GM18951 (cell line): Measurements from ENCODE around the gene GPALPP1.
A peak's percentile ranks its signal among the peaks of the same experiment; 100 is the strongest.
"Not testable (repeated sequence)": the region's sequence is repeated elsewhere in the genome, so short reads cannot be mapped to it uniquely, and the experiment has no call there.

ENCODE experiments used
- POLR2A ChIP-seq: IDR thresholded peaks from 4 replicates; pipeline ENCODE4 v1.6.1; 2011; ENCODE audit warnings: mild to moderate bottlenecking; ENCODE audit not compliant: insufficient read length, insufficient read depth; ENCODE audit errors: extremely low read depth
- in situ Hi-C: fragments of 300-500 bp; cut with MboI; formaldehyde crosslinking; loops from one replicate; pipeline ENCODE4 v1.12.0; 2022; ENCODE audit warnings: low sequenced_read_pairs, mixed read lengths, inconsistent platforms; ENCODE audit not compliant: unreplicated experiment

GPALPP1 gene, protein sequence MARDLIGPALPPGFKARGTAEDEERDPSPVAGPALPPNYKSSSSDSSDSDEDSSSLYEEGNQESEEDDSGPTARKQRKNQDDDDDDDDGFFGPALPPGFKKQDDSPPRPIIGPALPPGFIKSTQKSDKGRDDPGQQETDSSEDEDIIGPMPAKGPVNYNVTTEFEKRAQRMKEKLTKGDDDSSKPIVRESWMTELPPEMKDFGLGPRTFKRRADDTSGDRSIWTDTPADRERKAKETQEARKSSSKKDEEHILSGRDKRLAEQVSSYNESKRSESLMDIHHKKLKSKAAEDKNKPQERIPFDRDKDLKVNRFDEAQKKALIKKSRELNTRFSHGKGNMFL

DNA sequence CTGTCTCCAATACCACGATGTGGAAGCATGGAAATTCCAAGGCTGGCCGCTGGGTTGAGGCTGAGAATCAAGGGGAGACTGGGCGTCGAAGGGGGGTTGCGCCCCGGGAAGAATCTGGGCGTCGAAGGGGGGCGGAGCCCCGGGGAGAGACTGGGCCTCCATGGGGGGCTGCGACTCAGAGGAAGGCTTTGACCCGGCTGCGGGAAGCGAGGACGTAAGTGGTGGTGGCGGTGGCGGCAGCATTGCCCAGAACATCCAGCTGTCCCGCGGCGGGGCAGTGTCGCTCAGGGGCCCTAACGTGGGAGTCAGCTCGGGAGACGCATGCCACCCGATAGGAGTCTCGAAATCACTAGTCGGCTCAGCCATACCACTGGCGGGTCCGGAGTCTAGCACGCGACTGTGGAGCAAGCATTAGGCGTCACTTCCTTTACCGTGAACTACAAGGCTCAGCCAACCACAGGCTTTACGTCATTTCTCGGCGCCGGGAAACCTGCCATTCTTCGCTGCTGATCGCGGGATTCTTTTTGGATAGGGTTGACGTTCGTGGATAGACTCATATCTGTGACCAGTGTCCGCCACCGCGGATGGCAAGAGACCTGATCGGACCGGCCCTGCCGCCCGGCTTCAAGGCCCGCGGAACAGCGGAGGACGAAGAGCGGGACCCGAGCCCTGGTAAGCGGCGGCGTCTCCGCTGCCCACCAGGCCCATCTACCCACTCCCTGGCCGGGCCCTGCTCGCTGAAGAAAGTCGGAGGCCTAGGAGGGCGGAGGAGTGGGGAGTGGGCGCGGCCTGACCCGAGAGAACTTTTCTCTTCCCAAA is at the start of gene GPALPP1, which contains the start of gene NUFIP1:
Gene GPALPP1, plus strand, starts transcription at position 468 of the 819 bp plus-strand sequence. Its CDS starts 117 bp downstream, at position 585.
Gene NUFIP1, minus strand, starts transcription at position 401 of the 819 bp plus-strand sequence. Its CDS starts 35 bp downstream, at position 366.
- TF ChIP-seq POLR2A = peak; percentile 78
- in situ Hi-C loops = no loop called here

DNA sequence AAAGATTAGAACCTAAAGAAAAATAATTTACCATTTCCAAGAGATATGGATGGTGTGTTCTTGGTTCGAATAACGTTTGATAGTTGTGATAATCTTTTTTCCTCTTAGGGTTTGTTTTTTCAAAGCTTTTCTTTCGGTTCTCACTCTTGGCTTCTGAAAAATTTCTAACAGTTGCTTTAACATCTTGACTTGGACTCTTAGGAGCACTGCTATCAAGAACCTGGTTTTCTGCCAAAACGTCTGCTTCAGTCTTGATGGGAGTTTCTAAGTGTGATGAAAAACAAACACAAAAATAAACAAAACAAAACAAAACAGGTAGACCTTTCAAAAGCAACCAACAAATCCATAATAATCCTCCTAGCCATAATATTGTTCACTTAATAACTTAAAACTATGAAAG is 45.9 kb upstream of the GPALPP1 start:
- in situ Hi-C loops = not testable (repeated sequence)

DNA sequence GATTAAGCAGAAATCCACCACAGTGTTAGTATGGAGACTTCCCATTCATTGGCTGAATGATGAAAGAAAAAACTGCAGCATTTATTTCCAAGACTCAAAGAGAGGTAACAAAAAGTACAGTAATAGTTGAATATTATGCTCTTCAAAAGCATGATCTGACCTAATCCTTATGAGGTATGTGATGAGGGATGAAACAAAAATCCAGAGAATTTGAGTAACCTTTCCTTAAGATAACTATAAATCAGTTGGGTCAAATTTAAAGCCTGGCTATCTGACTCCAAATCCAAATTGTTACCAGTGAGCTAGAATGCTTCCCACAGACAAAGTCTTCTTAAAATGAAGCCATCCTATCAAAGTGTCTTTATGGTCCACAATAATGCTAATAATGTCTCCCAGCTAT is 38.2 kb upstream of the GPALPP1 start:
- no peak for TF ChIP-seq POLR2A
- in situ Hi-C loops = loop anchor here (25.0 kb wide), 1 partner anchor 464 kb away; no protein-coding TSS in a partner anchor

DNA sequence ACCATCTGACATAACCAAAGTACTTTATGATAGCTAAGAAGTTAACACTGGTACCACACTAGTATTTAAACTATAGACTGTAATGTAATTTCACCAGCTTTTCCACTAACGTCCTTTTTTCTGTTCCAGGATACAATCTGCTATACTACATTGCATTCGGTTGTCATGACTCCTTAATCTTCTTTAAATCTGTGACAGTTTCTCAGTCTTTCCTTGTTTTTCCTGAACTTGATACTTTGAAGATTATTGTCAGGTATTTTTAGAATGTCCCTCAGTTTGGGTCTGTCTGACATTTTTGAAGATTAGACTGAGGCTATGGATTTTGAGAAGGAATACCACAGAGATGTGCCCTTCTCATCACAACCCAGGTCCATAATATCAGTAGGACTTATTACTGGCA is 36.7 kb upstream of the GPALPP1 start:
- in situ Hi-C loops = loop anchor here (25.0 kb wide), 1 partner anchor 465 kb away; no protein-coding TSS in a partner anchor
- no peak for TF ChIP-seq POLR2A

DNA sequence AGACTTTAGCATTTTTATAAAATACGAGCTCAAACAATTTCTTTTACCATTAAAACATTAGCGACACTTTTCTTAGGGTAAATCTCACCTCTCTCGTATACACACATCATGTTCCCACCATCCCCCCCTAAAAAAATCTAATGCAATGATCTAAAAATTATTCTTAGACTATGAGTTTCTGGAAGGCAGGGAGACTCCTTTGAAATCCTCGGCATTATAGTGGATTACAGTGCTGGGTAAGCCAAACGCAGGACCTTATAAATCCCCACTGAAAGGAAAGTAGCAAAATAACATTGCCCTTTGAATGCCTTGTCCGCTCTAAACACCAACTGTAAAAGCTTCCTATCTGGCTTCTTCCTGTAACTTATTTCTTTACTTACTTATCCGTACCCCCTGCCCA is 35.1 kb upstream of the GPALPP1 start:
- TF ChIP-seq POLR2A = no peak
- in situ Hi-C loops = loop anchor here (25.0 kb wide), 1 partner anchor 467 kb away; no protein-coding TSS in a partner anchor

DNA sequence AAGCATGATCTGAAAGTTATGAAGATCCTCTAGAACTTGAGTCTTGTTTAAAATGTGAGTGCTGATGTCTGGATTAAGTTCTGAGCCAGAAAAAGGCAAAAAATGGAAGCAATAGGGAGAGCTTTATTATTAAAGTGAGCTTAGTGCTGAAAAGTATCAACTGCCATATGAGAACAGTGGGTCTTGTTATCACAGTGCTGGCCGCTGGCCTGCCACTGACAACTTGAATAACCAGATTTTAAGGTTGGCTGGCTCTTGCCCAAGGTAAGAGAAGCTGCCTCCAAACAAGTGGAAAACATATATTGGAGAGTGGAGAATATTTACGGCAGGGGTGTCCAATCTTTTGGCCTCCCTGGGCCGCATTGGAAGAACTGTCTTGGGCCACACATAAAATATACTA is 33.9 kb upstream of the GPALPP1 start:
- TF ChIP-seq POLR2A = no peak
- in situ Hi-C loops = loop anchor here (25.0 kb wide), 1 partner anchor 468 kb away; no protein-coding TSS in a partner anchor

DNA sequence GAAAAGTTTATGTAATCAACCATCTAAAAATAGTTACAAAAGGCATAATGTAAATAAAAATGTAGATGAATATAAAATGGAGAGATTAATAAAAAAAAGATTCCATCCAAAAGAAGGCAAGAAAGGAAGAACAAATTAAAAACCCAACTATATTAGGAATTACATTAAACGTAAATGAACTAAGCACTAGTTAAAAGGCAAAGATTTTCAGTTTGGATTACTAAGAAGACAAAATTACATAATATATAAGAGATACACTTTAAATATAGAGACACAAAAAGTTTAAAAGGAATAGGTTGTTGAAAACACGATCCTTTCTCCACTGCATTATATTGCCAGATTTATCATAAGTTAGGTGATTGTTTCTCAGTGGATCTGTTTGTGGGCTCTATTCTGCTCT is 27.3 kb upstream of the GPALPP1 start:
- TF ChIP-seq POLR2A = no peak
- in situ Hi-C loops = loop anchor here (25.0 kb wide), 1 partner anchor 475 kb away; no protein-coding TSS in a partner anchor

DNA sequence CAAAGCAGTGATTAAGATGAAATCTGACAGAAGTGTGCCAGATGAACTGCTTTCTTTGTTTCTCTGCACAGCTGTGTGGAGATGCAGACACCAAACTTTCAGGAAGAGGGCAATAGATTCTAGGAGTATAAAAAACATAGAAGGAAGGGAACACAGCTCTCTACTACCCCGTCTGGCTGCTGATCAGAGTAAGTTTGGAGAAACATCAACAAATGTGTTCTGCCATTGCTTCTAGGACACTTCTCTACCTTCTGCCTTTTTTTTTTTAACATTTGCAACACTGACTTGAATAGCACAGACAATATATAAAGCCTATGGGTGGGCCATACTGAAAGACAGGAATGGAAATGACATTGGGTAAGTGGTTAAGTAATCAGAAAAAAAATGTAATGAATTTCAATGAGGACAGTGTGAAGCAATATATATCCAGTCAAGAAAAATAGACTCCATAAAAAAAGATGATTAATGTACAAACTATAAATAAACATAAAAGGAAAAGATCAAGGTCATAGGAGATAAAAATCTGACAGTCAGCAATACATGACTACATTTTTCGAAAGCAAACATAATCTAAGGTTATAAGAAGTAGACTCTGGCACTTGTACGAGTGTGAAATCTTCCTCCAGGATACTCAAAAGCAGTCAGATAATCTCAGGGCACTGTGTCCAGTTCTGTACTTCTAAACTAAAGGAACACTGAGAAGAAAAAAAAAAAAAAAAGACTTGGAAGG is 21.5 kb upstream of the GPALPP1 start:
- in situ Hi-C loops = loop anchor here (25.0 kb wide), 1 partner anchor 481 kb away; no protein-coding TSS in a partner anchor

DNA sequence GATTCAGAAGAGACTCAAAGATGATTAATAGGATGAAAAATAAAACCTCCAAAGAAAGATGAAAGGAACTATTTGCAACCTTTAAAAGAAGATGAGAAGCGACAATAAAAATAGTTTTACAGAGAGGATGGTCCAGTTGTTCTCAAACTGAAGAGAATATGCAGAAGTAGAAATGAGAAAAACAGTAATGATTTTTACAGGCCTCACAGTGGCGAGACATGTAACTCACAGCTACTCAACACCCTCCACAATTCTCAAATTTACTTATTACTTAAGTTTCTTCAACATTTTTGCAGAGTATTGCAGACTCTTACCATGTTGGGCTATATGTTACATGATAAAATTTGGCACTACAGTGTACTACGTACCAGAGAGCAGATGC is 20.9 kb upstream of the GPALPP1 start:
- TF ChIP-seq POLR2A = no peak
- in situ Hi-C loops = loop anchor here (25.0 kb wide), 1 partner anchor 481 kb away; no protein-coding TSS in a partner anchor

More for the DNA sequence above, 21.5 kb upstream of the GPALPP1 start:
- TF ChIP-seq POLR2A = no peak

DNA sequence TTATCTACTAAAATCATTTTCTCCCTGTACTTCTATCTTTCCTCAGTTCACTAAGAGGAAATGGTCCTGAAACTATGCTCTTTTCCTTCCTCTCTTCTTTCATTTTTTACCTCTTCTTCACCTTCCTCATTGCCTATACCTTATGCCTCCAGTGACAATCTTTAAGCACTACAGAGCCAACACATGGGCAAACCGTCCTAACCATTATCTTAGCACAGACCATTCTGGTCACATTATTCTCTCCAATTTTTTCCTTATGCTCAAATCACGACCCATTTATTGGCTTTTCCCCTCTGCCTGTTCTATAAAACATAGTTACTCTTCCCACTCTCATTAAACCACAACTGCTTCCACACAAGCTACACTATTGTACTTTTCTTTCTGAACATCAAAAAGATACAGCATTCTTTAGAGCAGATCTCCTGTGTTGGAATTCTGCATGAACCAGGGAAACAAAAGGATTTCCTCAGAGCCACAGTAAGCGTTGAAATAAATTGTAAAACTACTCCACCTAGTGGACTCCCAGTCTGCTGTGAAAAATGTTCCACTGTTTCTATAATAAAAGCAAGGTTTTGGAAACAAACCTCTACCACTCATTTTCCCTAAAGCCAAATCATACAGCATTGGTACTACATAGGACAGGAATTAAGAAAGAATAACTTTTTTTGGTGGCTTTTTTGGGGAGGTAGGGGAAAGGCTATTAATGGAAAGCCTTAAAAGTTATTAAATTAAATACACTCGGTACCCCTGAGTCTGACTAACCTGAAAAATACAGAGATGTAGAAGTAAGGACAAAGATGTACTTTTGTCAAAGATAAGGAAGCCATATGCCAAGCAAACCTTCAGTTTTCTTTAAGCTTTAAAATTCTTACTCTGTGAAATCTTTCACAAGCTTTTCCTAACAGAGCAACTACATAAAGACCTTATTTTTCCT is 19.5 kb upstream of the GPALPP1 start:
- TF ChIP-seq POLR2A = no peak
- in situ Hi-C loops = loop anchor here (25.0 kb wide), 1 partner anchor 483 kb away; no protein-coding TSS in a partner anchor

DNA sequence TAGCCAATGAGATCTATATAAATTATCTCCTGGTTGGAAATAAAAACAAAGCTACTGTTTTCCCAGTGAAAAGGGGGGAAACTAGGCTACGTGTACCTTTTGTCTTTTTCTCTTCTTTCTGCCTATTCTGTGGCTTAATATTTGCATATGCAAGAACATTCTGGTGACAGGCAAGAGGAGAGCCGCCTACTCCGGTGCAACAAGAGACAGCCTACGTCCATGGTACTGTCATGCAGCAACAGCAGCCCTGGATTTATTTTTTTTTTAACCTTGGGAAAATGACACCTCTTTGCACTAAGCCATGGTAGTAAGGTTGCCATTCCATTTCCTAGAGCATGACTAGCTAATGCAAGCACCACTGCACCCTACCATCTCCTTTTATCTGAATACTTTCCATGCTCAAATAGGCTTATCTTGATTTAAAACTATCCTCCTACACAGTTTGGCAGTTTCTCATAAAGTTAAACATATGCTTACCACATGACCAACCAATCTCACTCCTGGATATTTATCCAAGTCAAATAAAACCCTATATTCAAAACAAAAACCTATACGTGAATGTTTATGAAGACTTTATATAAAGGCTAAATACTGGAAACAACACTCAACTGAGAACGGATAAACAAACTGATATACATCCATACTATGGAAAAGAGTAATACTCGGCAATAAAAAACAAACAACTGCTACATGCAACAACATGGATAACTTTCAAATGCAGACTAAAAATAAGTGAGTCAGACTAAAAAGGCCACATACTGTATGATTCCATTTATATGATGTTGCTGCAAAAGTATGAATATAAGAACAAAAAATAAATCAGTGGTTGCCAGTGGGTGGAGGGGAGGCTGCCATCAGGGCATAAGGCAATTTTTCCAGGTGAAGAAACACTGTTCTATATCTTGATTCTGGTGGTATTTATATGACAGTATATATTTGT is 17.4 kb upstream of the GPALPP1 start:
- TF ChIP-seq POLR2A = no peak
- in situ Hi-C loops = loop anchor here (25.0 kb wide), 1 partner anchor 485 kb away; no protein-coding TSS in a partner anchor
